H1 (cell line): ENCODE measurements around the gene MYLK2. TPM values are rescaled to one million over a fixed set of nuclear protein-coding genes. Genes with fewer than 3 reads are reported as not detected.
A peak's percentile ranks its signal among the peaks of the same experiment; 100 is the strongest.

Experiments used
- CTCF ChIA-PET: fragments of 300-600 bp; sonication (Branson Sonifier 250); formaldehyde crosslinking; loops from one replicate; lab custom pipeline; 2021; ENCODE audit not compliant: partially characterized antibody; lab: Charles Lee
- POLR2A ChIA-PET: fragments of 300-600 bp; sonication (Branson Sonifier 250); formaldehyde crosslinking; loops from one replicate; lab custom pipeline; 2021; ENCODE audit warnings: inconsistent platforms; ENCODE audit not compliant: partially characterized antibody; lab: Charles Lee
- DNase-seq, 2 experiments: peaks; one replicate each; pipeline versions ENCODE4 v3.0.0 to v3.0.0-alpha.2; 2010 to 2022; ENCODE audit warnings: low spot score in 2 of 2, low read depth in 1 of 2, mixed read lengths in 1 of 2
- FAIRE-seq: peaks from 2 replicates; lab custom pipeline; 2011; peaks lifted over from hg19 to GRCh38; lab: Jason Lieb, UNC
- H2AFZ ChIP-seq: 2 replicates; pipeline ENCODE4 v1.8.1; 2012; ENCODE audit warnings: low read length, inconsistent platforms
- H2AK5ac ChIP-seq: 2 replicates; pipeline ENCODE4 v1.6.1; 2013; ENCODE audit warnings: low read depth, low read length
- H2BK120ac ChIP-seq: replicated peaks from 2 replicates; pipeline ENCODE3; 2013; ENCODE audit warnings: low read depth, low read length, inconsistent platforms
- H2BK12ac ChIP-seq: 2 replicates; pipeline ENCODE4 v1.6.1; 2013; ENCODE audit warnings: low read depth, low read length
- H2BK15ac ChIP-seq: 2 replicates; pipeline ENCODE4 v1.6.1; 2013; ENCODE audit warnings: low read length
- H2BK20ac ChIP-seq: 2 replicates; pipeline ENCODE4 v1.6.1; 2013; ENCODE audit warnings: low read length
- H2BK5ac ChIP-seq: 2 replicates; pipeline ENCODE4 v1.6.1; 2013; ENCODE audit warnings: low read depth, low read length
- H3K14ac ChIP-seq: 2 replicates; pipeline ENCODE4 v1.6.1; 2013; ENCODE audit warnings: inconsistent platforms; ENCODE audit not compliant: insufficient read length
- H3K18ac ChIP-seq: 2 replicates; pipeline ENCODE4 v1.6.1; 2013; ENCODE audit warnings: low read length; ENCODE audit errors: extremely low read depth
- H3K23ac ChIP-seq: 2 replicates; pipeline ENCODE4 v1.6.1; 2013; ENCODE audit warnings: inconsistent platforms; ENCODE audit not compliant: insufficient read length
- H3K23me2 ChIP-seq: 2 replicates; pipeline ENCODE4 v1.6.1; 2013; ENCODE audit warnings: low read depth, low read length
- H3K27ac ChIP-seq: 2 replicates; pipeline ENCODE4 v1.6.1; 2011; ENCODE audit warnings: low read depth, low read length, inconsistent platforms
- H3K27me3 ChIP-seq, 4 experiments: replicated peaks in 1 of 4; 1 replicate in 1 of 4; 2 replicates in 3 of 4; pipeline versions ENCODE4 v1.6.1 to v1.8.1; 2011 to 2013; ENCODE audit warnings: low read length in 3 of 4, mild to moderate bottlenecking in 3 of 4, inconsistent platforms in 2 of 4, mixed read lengths in 2 of 4, moderate library complexity in 1 of 4; ENCODE audit not compliant: control insufficient read depth in 3 of 4, insufficient read depth in 3 of 4; ENCODE audit errors: extremely low read depth in 1 of 4
- H3K36me3 ChIP-seq, 4 experiments: 2 replicates each; pipeline versions ENCODE4 v1.6.1 to v1.8.1; 2011 to 2013; ENCODE audit warnings: mild to moderate bottlenecking in 4 of 4, low read length in 3 of 4, moderate library complexity in 2 of 4, control low read depth in 1 of 4, inconsistent platforms in 1 of 4; ENCODE audit not compliant: insufficient read depth in 4 of 4, control insufficient read depth in 2 of 4
- H3K4ac ChIP-seq: replicated peaks from 2 replicates; pipeline ENCODE3; 2013; ENCODE audit warnings: low read length, low read depth, mixed read lengths, inconsistent platforms; ENCODE audit not compliant: insufficient read length
- H3K4me1 ChIP-seq, 4 experiments: replicated peaks in 1 of 4; 1 replicate in 1 of 4; 2 replicates in 3 of 4; pipeline versions ENCODE4 v1.6.1 to v1.8.1; 2011 to 2013; ENCODE audit warnings: low read length in 3 of 4, inconsistent platforms in 2 of 4, mixed read lengths in 1 of 4; ENCODE audit not compliant: insufficient read depth in 4 of 4, control insufficient read depth in 3 of 4
- H3K4me2 ChIP-seq, 2 experiments: 2 replicates each; pipeline versions ENCODE4 v1.6.1 to v1.8.1; 2011 to 2013; ENCODE audit warnings: low read depth in 2 of 2, low read length in 2 of 2, control low read depth in 1 of 2, inconsistent platforms in 1 of 2, mild to moderate bottlenecking in 1 of 2; ENCODE audit not compliant: insufficient read depth in 1 of 2
- H3K4me3 ChIP-seq, 4 experiments: fragments of 200-600, 300-600 bp in 1 of 4; sonication (generic), shearing (Covaris generic), sonication (Bioruptor Twin) in 1 of 4; 2 replicates each; pipeline versions ENCODE4 v1.5.1 to v1.8.1; 2011 to 2016; ENCODE audit warnings: low read length in 4 of 4, low read depth in 3 of 4, control low read depth in 2 of 4, inconsistent platforms in 2 of 4, mild to moderate bottlenecking in 2 of 4, mixed read lengths in 1 of 4, moderate library complexity in 1 of 4; ENCODE audit not compliant: insufficient read depth in 2 of 4; ENCODE audit errors: extremely low read depth in 1 of 4
- H3K56ac ChIP-seq: replicated peaks from 2 replicates; pipeline ENCODE3; 2013; ENCODE audit warnings: low read depth, mild to moderate bottlenecking, mixed read lengths, low read length, inconsistent platforms; ENCODE audit not compliant: insufficient read length
- H3K79me1 ChIP-seq: 2 replicates; pipeline ENCODE4 v1.6.1; 2013; ENCODE audit warnings: low read depth, low read length, control low read depth
- H3K79me2 ChIP-seq, 2 experiments: 2 replicates each; pipeline versions ENCODE4 v1.6.1 to v1.8.1; 2012 to 2013; ENCODE audit warnings: low read length in 2 of 2, mild to moderate bottlenecking in 2 of 2, inconsistent platforms in 1 of 2; ENCODE audit not compliant: insufficient read depth in 2 of 2, control insufficient read depth in 1 of 2
- H3K9ac ChIP-seq, 4 experiments: replicated peaks in 1 of 4; 1 replicate in 1 of 4; 2 replicates in 3 of 4; pipeline versions ENCODE4 v1.6.1 to v1.8.1; 2011 to 2013; ENCODE audit warnings: low read depth in 3 of 4, low read length in 3 of 4, control low read depth in 2 of 4, mild to moderate bottlenecking in 2 of 4, moderate library complexity in 2 of 4, inconsistent platforms in 1 of 4; ENCODE audit errors: extremely low read depth in 1 of 4
- H3K9me3 ChIP-seq, 2 experiments: 2 replicates each; pipeline versions ENCODE4 v1.6.1 to v1.8.1; 2012 to 2013; ENCODE audit warnings: mild to moderate bottlenecking in 2 of 2, moderate library complexity in 2 of 2, control low read depth in 1 of 2, inconsistent platforms in 1 of 2, low read depth in 1 of 2, low read length in 1 of 2, mixed read lengths in 1 of 2; ENCODE audit not compliant: insufficient read depth in 2 of 2
- H4K20me1 ChIP-seq, 2 experiments: replicated peaks in 1 of 2; 2 replicates each; pipeline versions ENCODE3 to v1.8.1; 2011 to 2013; ENCODE audit warnings: inconsistent platforms in 2 of 2, low read length in 2 of 2, mild to moderate bottlenecking in 1 of 2; ENCODE audit not compliant: insufficient read depth in 2 of 2, control insufficient read depth in 1 of 2
- H4K5ac ChIP-seq: 2 replicates; pipeline ENCODE4 v1.6.1; 2013; ENCODE audit warnings: low read length, low read depth, mixed read lengths, inconsistent platforms; ENCODE audit not compliant: insufficient read length
- H4K8ac ChIP-seq: 2 replicates; pipeline ENCODE4 v1.8.0; 2013; ENCODE audit warnings: mild to moderate bottlenecking, moderate library complexity, low read length, inconsistent platforms; ENCODE audit not compliant: insufficient read depth; ENCODE audit errors: extremely low read depth
- H4K91ac ChIP-seq: replicated peaks from 2 replicates; pipeline ENCODE3; 2013; ENCODE audit warnings: low read length, mixed read lengths, inconsistent platforms; ENCODE audit not compliant: insufficient read length
- ASH2L ChIP-seq: fragments of 200-600, 300-600 bp; sonication (generic); IDR thresholded peaks from one replicate; pipeline ENCODE4 v1.7.1; 2017; ENCODE audit warnings: low read length
- ATF3 ChIP-seq: IDR thresholded peaks from 2 replicates; pipeline ENCODE4 v1.6.1; 2011; ENCODE audit warnings: low read depth, mild to moderate bottlenecking, low read length; ENCODE audit not compliant: insufficient read depth
- BCL11A ChIP-seq, 2 experiments: IDR thresholded peaks; one replicate each; pipeline ENCODE4 v1.6.1; 2011; ENCODE audit warnings: low read depth in 2 of 2, low read length in 2 of 2, mild to moderate bottlenecking in 2 of 2
- CBX5 ChIP-seq: fragments of 300-800, 300-1000 bp; sonication (generic); IDR thresholded peaks from 2 replicates; pipeline ENCODE4 v1.7.1; 2016; ENCODE audit warnings: antibody characterized with exemption, low read length, low read depth
- EP300 ChIP-seq, 2 experiments: IDR thresholded peaks; 1 replicate in 1 of 2; 2 replicates in 1 of 2; pipeline ENCODE4 v1.6.1; 2011 to 2012; ENCODE audit warnings: low read depth in 2 of 2, low read length in 2 of 2, mild to moderate bottlenecking in 2 of 2, borderline replicate concordance in 1 of 2, inconsistent platforms in 1 of 2, moderate library complexity in 1 of 2
- HDAC6 ChIP-seq: IDR thresholded peaks from one replicate; pipeline ENCODE4 v1.7.1; 2012; ENCODE audit warnings: low read depth, mild to moderate bottlenecking, inconsistent platforms, low read length, moderate library complexity
- POU5F1 ChIP-seq: IDR thresholded peaks from 2 replicates; pipeline ENCODE4 v1.6.1; 2011; ENCODE audit warnings: low read depth, mild to moderate bottlenecking, low read length, moderate library complexity
- SP1 ChIP-seq: IDR thresholded peaks from 2 replicates; pipeline ENCODE4 v1.6.1; 2011; ENCODE audit warnings: low read depth, low read length
- SP2 ChIP-seq: IDR thresholded peaks from 2 replicates; pipeline ENCODE4 v1.6.1; 2012; ENCODE audit warnings: mild to moderate bottlenecking, low read length, inconsistent platforms
- SUZ12 ChIP-seq: fragments of 200-600 bp; sonication (generic); IDR thresholded peaks from 2 replicates; pipeline ENCODE4 v1.6.1; 2012; ENCODE audit warnings: mild to moderate bottlenecking, inconsistent platforms, low read length, moderate library complexity, mixed read lengths
- TAF1 ChIP-seq: IDR thresholded peaks from 2 replicates; pipeline ENCODE4 v1.6.1; 2011; ENCODE audit warnings: mild to moderate bottlenecking, low read depth, low read length
- whole genome bisulfite sequencing, 2 experiments: shearing (Covaris generic) in 1 of 2; methylation state at CpG; one replicate each; pipeline versions ENCODE4 v1.1.6 to v1.1.7; 2013 to 2015; ENCODE audit warnings: low lambda C conversion rate in 2 of 2, mixed read lengths in 2 of 2, inconsistent platforms in 1 of 2, low coverage in 1 of 2, missing lambda C conversion rate in 1 of 2; ENCODE audit not compliant: insufficient replicate concordance in 2 of 2, insufficient coverage in 1 of 2, insufficient read length in 1 of 2; ENCODE audit errors: extremely low coverage in 1 of 2, missing lambda C conversion rate in 1 of 2; 5-methylcytosine and 5-hydroxymethylcytosine counted together
- polyA plus RNA-seq, 7 experiments: library from polyadenylated mRNA; depleted of rRNA in 3 of 7; stranded (reverse) in 5 of 7; unstranded in 2 of 7; fragments of >200 nt in 5 of 7; fragments of 200-250 nt in 2 of 7; gene quantifications; 1 replicate in 5 of 7; 2 replicates in 1 of 7; 4 replicates in 1 of 7; pipeline versions ENCODE4 v1.2.1 to v1.2.3, GENCODE V29; 2011 to 2013; ENCODE audit warnings: missing spikeins in 2 of 7, mixed read lengths in 2 of 7
- total RNA-seq: library from RNA; stranded (reverse); fragmentation: NEBNext Ultra II Directional; extraction: Animal tissue kit (Norgen Biotek cat#: 25700); gene quantifications from 2 replicates; pipeline ENCODE4 v1.2.1, GENCODE V29; 2021
- TF ChIP-seq, protein P1 (sequence below): IDR thresholded peaks from 2 replicates; pipeline ENCODE4 v1.6.1; 2012; ENCODE audit warnings: inconsistent platforms

The MYLK2 gene
- total and polyA plus RNA-seq, 2 of the 8 experiments (the other 6 are each of a cell fraction or from before 2014, with no cell fraction given) = 0.22 to 0.26 TPM

GRCh38 chr20:31774408-31774807 lies 44.7 kb upstream of the MYLK2 start:
- no peak overlapping the region for H3K27ac ChIP-seq
- no peak overlapping the region for H4K8ac ChIP-seq
- H3K56ac ChIP-seq = no peak overlapping the region
- no peak overlapping the region for H2BK20ac ChIP-seq
- no peaks in the 10 kb centered on the region for H3K23me2 ChIP-seq
- H2AFZ ChIP-seq = no peak overlapping the region
- no peak overlapping the region for H2BK15ac ChIP-seq
- no peaks in the 10 kb centered on the region for H3K79me2 ChIP-seq
- no peak overlapping the region for H3K4ac ChIP-seq
- 81% methylated on average over 1 of the region's 1 CpG; no CpG with 5 or more reads in 1 of the 2 experiments for WGBS, 2 experiments
- FAIRE-seq = peak; percentile 36
- TF ChIP-seq, protein P1, sequence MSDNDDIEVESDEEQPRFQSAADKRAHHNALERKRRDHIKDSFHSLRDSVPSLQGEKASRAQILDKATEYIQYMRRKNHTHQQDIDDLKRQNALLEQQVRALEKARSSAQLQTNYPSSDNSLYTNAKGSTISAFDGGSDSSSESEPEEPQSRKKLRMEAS = no peak
- TF ChIP-seq CBX5 = no peak
- TF ChIP-seq POU5F1 = no peak
- no peak for TF ChIP-seq SP2
- no peak for TF ChIP-seq BCL11A (IDR thresholded peaks at IDR 0.05; ENCODE audit: low read depth in 2 of 2, low read length in 2 of 2)
- TF ChIP-seq HDAC6 = no peak
- TF ChIP-seq SUZ12 = no peak
- TF ChIP-seq SP1 = no peak
- no peak for TF ChIP-seq ATF3
- TF ChIP-seq ASH2L = no peak
- TF ChIP-seq EP300 (IDR thresholded peaks at IDR 0.05; ENCODE audit: borderline replicate concordance in 1 of 2, low read depth in 2 of 2, low read length in 2 of 2) = no peak
- TF ChIP-seq TAF1 = no peak
- H4K91ac ChIP-seq = no peak overlapping the region
- no peak overlapping the region for H2AK5ac ChIP-seq
- CTCF ChIA-PET = no interaction called here
- no peaks in the 10 kb centered on the region for H3K27me3 ChIP-seq
- H4K20me1 ChIP-seq = peaks cover 0 to under 1% of the 10 kb centered on the region in 2 experiments
- H2BK12ac ChIP-seq = no peak overlapping the region
- H2BK120ac ChIP-seq = no peak overlapping the region
- H3K4me2 ChIP-seq = no peak overlapping the region
- no peaks in the 10 kb centered on the region for H3K4me1 ChIP-seq
- no peak overlapping the region for H3K14ac ChIP-seq
- H3K36me3 ChIP-seq = peaks cover 47 to 83% (median 58%) of the 10 kb centered on the region in 4 experiments
- no peak overlapping the region for H3K23ac ChIP-seq
- H4K5ac ChIP-seq = no peak overlapping the region
- POLR2A ChIA-PET = no interaction called here
- no peak for DNase-seq
- no peak overlapping the region for H3K9ac ChIP-seq
- H2BK5ac ChIP-seq = no peak overlapping the region
- no peaks in the 10 kb centered on the region for H3K9me3 ChIP-seq
- no peak overlapping the region for H3K18ac ChIP-seq
- H3K79me1 ChIP-seq = no peaks in the 10 kb centered on the region
- no peak overlapping the region for H3K4me3 ChIP-seq
